H1 (cell line): ENCODE results near the gene PSMD9. TPM values are rescaled to one million over a fixed set of nuclear protein-coding genes. Genes with fewer than 3 reads are reported as not detected.

ENCODE experiments used
- ASH2L ChIP-seq: fragments of 200-600, 300-600 bp; sonication (generic); IDR thresholded peaks from one replicate; pipeline ENCODE4 v1.7.1; 2017; ENCODE audit warnings: low read length
- CEBPB ChIP-seq: IDR thresholded peaks from 2 replicates; pipeline ENCODE4 v1.6.1; 2012; ENCODE audit warnings: low read depth, low read length
- CHD7 ChIP-seq: fragments of 300-600 bp; sonication (generic); IDR thresholded peaks from 2 replicates; pipeline ENCODE4 v1.7.1; 2012; ENCODE audit warnings: low read length, moderate library complexity, mild to moderate bottlenecking, inconsistent platforms; ENCODE audit not compliant: insufficient replicate concordance
- E2F6 ChIP-seq: IDR thresholded peaks from 2 replicates; pipeline ENCODE4 v1.6.1; 2012; ENCODE audit warnings: inconsistent platforms
- GTF2F1 ChIP-seq: IDR thresholded peaks from 2 replicates; pipeline ENCODE4 v1.6.1; 2012; ENCODE audit warnings: low read depth, low read length, improper control_type of control experiment, borderline replicate concordance
- MAFK ChIP-seq: IDR thresholded peaks from 2 replicates; pipeline ENCODE4 v1.6.1; 2012; ENCODE audit warnings: low read depth, mild to moderate bottlenecking, improper control_type of control experiment, low read length
- RBBP5 ChIP-seq: IDR thresholded peaks from 2 replicates; pipeline ENCODE4 v1.7.1; 2012; ENCODE audit warnings: low read depth, mild to moderate bottlenecking, inconsistent platforms, low read length, moderate library complexity, borderline replicate concordance
- RXRA ChIP-seq: IDR thresholded peaks from 2 replicates; pipeline ENCODE4 v1.6.1; 2011; ENCODE audit warnings: low read depth, mild to moderate bottlenecking, low read length, moderate library complexity; ENCODE audit not compliant: insufficient read depth
- SUZ12 ChIP-seq: fragments of 200-600 bp; sonication (generic); IDR thresholded peaks from 2 replicates; pipeline ENCODE4 v1.6.1; 2012; ENCODE audit warnings: mild to moderate bottlenecking, inconsistent platforms, low read length, moderate library complexity, mixed read lengths
- TEAD4 ChIP-seq: IDR thresholded peaks from 2 replicates; pipeline ENCODE4 v1.6.1; 2012; ENCODE audit warnings: low read depth, low read length, inconsistent platforms, mixed read lengths
- polyA plus RNA-seq, 7 experiments: library from polyadenylated mRNA; depleted of rRNA in 3 of 7; stranded (reverse) in 5 of 7; unstranded in 2 of 7; fragments of >200 nt in 5 of 7; fragments of 200-250 nt in 2 of 7; gene quantifications; 1 replicate in 5 of 7; 2 replicates in 1 of 7; 4 replicates in 1 of 7; pipeline versions ENCODE4 v1.2.1 to v1.2.3, GENCODE V29; 2011 to 2013; ENCODE audit warnings: missing spikeins in 2 of 7, mixed read lengths in 2 of 7
- total RNA-seq: library from RNA; stranded (reverse); fragmentation: NEBNext Ultra II Directional; extraction: Animal tissue kit (Norgen Biotek cat#: 25700); gene quantifications from 2 replicates; pipeline ENCODE4 v1.2.1, GENCODE V29; 2021

PSMD9 gene
- total and polyA plus RNA-seq, 2 of the 8 experiments (the other 6 are each of a cell fraction or from before 2014, with no cell fraction given) = 28.8 to 36.1 TPM

- TF ChIP-seq CHD7 = no peak
- no peak for TF ChIP-seq RXRA
- peak; percentile 53; the same call in 1 of the 2 replicates for TF ChIP-seq TEAD4
- TF ChIP-seq MAFK = no peak
- no peak for TF ChIP-seq CEBPB
- TF ChIP-seq GTF2F1 = no peak
- TF ChIP-seq ASH2L = peak; percentile 98
- TF ChIP-seq SUZ12 = no peak
- no peak for TF ChIP-seq RBBP5
- TF ChIP-seq E2F6 = peak; percentile 95
These were observed at the start of gene PSMD9 (continued) for GRCh38 chr12:121888478-121889273.
